D721Med (cell line): ENCODE results near the gene SAPCD1.

ENCODE experiments used
- DNase-seq: peaks from one replicate; pipeline ENCODE4 v3.0.0; 2011; ENCODE audit warnings: low spot score; ENCODE audit not compliant: insufficient read length
- FAIRE-seq: peaks from 2 replicates; lab custom pipeline; 2011; peaks lifted over from hg19 to GRCh38; lab: Jason Lieb, UNC
- TF ChIP-seq, protein P1 (sequence below): IDR thresholded peaks from 2 replicates; pipeline ENCODE4 v1.5.1; 2012; ENCODE audit warnings: mild to moderate bottlenecking, control low read depth; ENCODE audit not compliant: insufficient read depth; ENCODE audit errors: missing control alignments

The SAPCD1 gene

DNA sequence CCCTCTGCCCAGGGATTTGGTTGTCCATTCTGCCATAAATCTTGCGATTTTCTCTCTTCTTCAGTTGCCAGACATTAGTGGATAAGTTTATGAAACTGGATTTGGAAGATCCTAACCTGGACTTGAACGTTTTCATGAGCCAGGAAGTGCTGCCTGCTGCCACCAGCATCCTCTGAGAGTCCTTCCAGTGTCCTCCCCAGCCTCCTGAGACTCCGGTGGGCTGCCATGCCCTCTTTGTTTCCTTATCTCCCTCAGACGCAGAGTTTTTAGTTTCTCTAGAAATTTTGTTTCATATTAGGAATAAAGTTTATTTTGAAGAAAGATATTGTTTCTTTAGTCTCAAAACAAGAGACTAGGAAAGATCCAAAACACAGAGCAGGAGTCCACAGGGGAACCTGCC, at the start of gene SAPCD1:
Gene SAPCD1, plus strand, starts transcription at position 301 of the 400 bp plus-strand sequence. CDS start 399 bp downstream, outside the sequence.
- DNase-seq (no peak), FAIRE-seq (no peak)
- TF ChIP-seq, protein P1, sequence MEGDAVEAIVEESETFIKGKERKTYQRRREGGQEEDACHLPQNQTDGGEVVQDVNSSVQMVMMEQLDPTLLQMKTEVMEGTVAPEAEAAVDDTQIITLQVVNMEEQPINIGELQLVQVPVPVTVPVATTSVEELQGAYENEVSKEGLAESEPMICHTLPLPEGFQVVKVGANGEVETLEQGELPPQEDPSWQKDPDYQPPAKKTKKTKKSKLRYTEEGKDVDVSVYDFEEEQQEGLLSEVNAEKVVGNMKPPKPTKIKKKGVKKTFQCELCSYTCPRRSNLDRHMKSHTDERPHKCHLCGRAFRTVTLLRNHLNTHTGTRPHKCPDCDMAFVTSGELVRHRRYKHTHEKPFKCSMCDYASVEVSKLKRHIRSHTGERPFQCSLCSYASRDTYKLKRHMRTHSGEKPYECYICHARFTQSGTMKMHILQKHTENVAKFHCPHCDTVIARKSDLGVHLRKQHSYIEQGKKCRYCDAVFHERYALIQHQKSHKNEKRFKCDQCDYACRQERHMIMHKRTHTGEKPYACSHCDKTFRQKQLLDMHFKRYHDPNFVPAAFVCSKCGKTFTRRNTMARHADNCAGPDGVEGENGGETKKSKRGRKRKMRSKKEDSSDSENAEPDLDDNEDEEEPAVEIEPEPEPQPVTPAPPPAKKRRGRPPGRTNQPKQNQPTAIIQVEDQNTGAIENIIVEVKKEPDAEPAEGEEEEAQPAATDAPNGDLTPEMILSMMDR = no peak

DNA sequence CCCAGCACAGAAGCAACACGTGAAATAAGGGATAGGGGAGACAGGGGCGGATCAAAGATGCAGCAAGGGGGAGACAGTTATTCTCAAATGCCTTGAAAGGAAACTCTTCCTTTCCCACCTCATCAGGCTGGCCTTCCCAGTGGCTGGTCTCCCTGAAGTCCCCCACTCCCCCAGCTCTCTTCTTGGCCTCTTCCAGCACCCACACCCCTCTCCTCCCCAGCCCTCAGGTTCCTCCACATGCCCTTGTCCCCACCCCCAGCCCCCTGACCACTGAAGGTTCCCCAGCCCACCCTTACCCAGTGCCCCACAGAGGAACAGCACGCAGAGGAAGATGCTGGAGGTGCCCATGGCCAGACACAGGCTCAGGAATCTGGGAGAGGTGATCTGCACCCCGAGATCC, 49.0 kb upstream of the SAPCD1 start:
- no peak for FAIRE-seq

GRCh38 chr6:31713991-31714684, 48.3 kb upstream of the SAPCD1 start:
- DNase-seq (no peak), FAIRE-seq (no peak)
- TF ChIP-seq, protein P1 = no peak

More for the DNA sequence above, 49.0 kb upstream of the SAPCD1 start:
- DNase-seq = no peak
- TF ChIP-seq, protein P1 = no peak

DNA sequence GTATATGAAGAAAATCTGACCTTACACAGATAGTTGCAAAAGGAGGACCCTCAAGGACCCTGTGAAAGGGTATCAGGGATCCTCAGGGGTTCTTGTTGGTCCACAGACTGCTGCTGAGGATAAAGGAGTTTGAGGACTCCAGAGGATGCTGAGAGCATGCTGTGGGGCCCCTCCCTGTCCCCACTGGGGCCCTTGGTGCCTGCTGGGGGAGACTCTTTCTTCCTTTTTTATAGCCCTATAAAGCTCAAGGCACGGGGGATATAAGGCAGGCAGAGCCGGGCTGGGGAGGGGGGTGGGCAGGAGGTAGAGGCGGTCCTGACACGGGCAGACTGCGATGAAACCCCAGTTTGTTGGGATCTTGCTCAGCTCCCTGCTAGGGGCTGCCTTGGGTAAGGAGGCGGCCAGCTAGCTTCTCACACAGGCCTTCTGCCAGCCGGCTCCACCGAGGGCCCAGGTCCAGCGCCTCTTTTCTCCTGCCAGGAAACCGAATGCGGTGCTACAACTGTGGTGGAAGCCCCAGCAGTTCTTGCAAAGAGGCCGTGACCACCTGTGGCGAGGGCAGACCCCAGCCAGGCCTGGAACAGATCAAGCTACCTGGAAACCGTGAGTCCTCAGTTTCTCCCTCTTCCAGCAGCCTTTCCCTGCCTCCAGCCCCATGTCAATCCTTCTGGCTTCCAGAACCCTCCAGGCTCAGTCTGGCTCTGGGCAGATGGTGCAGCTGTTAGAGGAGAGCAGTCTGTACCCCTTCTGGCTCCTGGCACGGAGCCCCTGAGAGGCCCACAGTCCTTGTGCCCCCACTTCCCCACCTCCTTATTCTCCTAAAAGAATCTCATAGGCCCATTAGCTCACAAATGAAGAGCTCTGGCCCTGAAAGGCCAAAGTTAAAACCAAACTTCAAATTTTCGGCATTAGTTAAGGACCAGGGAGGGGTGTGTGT, 47.2 kb upstream of the SAPCD1 start, which contains the start of gene LY6G6D:
Gene LY6G6D, plus strand, starts transcription at position 327 of the 937 bp plus-strand sequence. Its CDS starts 8 bp downstream, at position 335.
- TF ChIP-seq, protein P1 = no peak
- FAIRE-seq (no peak), DNase-seq (no peak)

GRCh38 chr6:31717499-31718222, 44.8 kb upstream of the SAPCD1 start:
- TF ChIP-seq, protein P1 = no peak
- no peak for DNase-seq
- no peak for FAIRE-seq

DNA sequence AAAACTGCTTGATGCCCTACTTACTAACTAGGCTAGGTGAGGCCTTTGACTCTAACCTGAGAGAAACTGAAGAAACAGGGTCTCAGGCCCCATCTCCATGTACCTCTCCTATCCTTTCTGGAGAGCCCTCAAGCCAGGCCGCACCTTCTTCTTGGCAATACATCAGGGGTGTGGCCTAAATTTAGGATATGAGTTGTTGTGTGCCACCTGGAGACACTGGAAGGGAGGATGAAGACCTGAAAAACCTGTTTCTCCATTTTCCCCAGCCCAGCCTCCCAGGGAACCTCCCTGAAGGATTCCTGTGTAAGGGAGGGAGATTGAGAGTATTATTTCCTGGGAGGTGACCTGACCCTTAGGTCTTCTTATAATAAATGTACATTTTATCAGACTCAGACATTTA, 44.2 kb upstream of the SAPCD1 start:
- no peak for DNase-seq
- FAIRE-seq = no peak
- TF ChIP-seq, protein P1 = no peak
